SHP77 (cell line): ENCODE results near the gene APLP2.
"Not testable (repeated sequence)": the region's sequence is repeated elsewhere in the genome, so short reads cannot be mapped to it uniquely, and the experiment has no call there.

ENCODE experiments used
- DNase-seq, 2 experiments: peaks; one replicate each; lab custom pipeline; 2025; lab: John Stamatoyannopoulos, UW

The APLP2 gene

DNA sequence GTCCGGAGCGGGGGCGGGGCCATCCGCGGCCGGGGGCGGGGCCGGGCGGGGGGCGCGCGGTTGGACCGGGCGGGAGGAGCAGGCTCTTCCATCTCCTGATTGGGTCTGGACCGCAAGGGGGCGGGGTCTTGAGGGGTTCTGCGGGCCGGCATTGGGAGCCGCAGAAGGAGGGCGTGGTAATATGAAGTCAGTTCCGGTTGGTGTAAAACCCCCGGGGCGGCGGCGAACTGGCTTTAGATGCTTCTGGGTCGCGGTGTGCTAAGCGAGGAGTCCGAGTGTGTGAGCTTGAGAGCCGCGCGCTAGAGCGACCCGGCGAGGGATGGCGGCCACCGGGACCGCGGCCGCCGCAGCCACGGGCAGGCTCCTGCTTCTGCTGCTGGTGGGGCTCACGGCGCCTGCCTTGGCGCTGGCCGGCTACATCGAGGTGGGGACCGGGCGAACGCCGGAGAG is at the start of gene APLP2:
APLP2 (plus strand) TSS at position 236 of the 450 bp plus-strand sequence; CDS start at position 320, 84 bp downstream.
- DNase-seq, result peak; percentile 97 to 99

DNA sequence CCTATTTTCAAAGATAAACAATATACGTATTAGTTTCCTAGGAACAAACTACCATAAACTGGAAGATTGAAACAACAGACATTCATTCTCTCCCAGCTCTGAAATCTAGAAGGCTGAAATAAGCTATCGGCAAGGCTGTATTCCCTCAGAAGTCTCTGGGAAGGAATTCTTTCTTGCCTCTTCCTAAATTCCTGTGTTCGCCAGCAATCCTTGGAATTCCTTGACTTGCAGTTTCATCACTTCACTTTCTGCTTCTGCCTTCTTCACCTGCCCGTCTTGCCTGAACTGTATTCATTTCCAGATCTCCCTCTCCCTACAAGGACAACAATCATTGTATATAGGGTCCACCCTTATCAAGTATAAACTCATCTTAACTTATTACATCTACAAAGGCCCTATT is 49.4 kb upstream of the APLP2 start:
- DNase-seq, result no peak

GRCh38 chr11:130021606-130022005 is 48.1 kb upstream of the APLP2 start:
- DNase-seq, result not testable (repeated sequence)

DNA sequence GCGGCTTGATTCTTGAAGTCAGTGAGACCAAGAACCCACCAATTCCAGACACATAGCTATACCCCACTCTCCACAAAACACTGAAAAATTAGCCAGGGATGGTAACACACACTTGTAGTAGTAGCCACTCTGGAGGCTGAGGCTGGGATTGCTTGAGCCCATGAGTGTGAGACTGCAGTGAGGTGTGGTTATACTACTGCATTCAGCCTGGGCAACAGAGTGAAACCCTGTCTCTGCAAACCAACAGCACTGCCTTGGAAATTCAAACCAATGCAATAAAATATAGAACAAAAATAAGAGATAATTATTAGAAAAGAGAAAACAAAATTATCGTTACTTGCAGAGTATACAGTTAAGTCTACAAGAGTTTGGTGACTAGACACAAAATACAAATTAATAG is 46.9 kb upstream of the APLP2 start:
- DNase-seq, result no peak

GRCh38 chr11:130023204-130023603 is 46.5 kb upstream of the APLP2 start:
- DNase-seq, result no peak

GRCh38 chr11:130024361-130024760 is 45.3 kb upstream of the APLP2 start:
- no peak for DNase-seq

- no peak for DNase-seq
Observed at GRCh38 chr11:130025371-130025770, 44.3 kb upstream of the APLP2 start.

- no peak for DNase-seq
Observed at GRCh38 chr11:130029137-130029536, 40.6 kb upstream of the APLP2 start.

- no peak for DNase-seq
Observed at GRCh38 chr11:130031056-130031455, 38.6 kb upstream of the APLP2 start.

- no peak for DNase-seq
Observed at GRCh38 chr11:130031945-130032344, 37.7 kb upstream of the APLP2 start.

DNA sequence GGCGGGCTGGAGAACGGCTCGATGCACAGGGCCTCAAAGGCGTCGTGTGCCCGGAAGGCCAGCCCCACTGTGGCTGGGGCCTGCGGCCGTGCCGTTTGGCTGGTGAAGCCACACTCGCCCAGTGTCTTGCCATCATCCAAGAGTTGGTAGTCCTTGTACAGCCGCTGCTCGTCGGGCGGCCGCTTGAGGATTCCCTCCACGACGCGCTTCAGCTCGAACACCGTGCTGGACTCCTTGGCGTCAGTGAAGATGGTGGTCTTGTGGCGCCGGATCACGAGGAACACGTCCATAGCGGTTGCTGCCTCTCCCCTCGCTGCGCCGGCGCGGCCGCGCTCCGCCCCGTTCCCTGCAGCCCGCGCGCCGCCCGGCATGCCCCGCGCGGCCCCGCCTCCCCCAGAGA is 36.8 kb upstream of the APLP2 start:
- DNase-seq, result no peak

- DNase-seq, result no peak
Observed at GRCh38 chr11:130034236-130034635, 35.5 kb upstream of the APLP2 start.

GRCh38 chr11:130037058-130037457 is 32.6 kb upstream of the APLP2 start:
- DNase-seq, result no peak

GRCh38 chr11:130037881-130038585 is 31.7 kb upstream of the APLP2 start:
- DNase-seq, result no peak

DNA sequence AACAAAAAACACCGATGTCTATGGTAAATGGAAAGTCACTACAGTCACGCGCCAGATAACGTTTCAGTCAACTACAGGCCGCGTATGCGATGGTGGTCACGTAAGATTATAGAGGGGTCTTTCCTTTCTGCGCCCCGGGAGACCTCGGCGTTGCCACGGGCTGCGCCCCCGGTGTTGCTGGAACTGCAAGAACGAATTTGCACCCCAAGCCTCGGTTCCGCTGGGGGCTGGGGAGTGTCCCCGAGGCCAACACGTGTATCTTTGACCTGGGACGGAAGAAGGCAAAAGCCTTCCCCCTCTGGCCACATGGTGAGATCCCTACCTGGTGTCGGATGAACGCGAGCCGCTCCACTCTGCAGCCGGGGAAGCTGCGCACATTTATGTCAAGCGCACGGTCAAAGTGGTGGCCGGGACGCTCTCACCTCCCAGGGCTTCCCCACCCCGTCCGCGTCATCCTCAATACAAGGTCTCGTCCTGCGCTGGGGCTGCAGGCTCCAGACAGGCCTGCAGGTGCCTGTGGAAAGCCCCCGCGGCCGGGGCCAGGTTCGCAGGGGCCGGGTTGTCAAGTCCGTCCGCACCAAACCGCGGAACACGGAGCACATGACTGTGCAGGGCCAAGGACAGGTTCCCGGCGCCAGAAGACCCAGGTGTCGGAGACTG is 29.3 kb upstream of the APLP2 start:
- no peak for DNase-seq

GRCh38 chr11:130042093-130042591 is 27.6 kb upstream of the APLP2 start:
- DNase-seq, result peak; percentile 60 to 80

DNA sequence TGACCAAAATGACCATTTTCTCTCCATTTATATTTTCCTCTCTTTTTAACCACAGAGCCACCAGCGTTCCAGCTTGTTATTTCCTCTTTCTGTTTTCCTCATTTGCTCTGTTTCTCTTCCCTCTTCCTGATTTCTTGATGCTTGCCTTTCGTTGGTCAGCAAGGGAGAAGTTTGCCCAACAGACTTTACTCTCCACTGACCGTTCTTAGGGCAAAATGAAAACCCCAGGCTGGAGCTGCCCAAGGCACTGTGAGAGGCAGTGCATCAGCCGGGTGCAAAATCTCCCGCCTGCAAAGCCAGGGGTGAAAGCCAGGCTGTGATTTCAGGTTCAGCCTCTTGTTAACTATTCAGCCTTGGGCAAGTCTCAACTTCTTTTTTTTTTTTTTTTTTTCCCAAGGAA is 26.1 kb upstream of the APLP2 start:
- no peak for DNase-seq

GRCh38 chr11:130047141-130047540 is 22.6 kb upstream of the APLP2 start:
- no peak for DNase-seq

DNA sequence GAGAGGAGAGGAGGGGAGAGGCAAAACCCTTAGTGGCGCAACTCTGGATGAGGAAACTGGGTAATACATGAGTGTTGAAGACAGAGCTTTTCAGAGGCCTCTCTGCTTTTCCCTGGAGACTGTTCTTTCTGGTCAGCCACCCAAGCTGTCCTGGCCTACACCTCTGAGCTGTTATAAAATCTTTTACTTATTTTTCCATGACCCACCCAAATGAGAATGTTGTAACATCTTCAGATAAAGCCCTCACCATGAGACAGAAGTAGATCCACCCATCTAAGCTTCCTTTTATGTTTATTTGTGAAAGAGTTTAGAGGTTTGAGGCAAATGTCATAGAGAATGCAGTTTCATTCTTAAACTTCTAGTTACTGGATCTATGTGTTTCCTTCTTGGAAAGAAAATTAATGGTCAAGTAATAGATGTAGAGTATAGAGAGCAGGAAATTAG is 20.3 kb upstream of the APLP2 start:
- DNase-seq, result no peak

- no peak for DNase-seq
Observed at GRCh38 chr11:130050257-130050656, 19.4 kb upstream of the APLP2 start.

DNA sequence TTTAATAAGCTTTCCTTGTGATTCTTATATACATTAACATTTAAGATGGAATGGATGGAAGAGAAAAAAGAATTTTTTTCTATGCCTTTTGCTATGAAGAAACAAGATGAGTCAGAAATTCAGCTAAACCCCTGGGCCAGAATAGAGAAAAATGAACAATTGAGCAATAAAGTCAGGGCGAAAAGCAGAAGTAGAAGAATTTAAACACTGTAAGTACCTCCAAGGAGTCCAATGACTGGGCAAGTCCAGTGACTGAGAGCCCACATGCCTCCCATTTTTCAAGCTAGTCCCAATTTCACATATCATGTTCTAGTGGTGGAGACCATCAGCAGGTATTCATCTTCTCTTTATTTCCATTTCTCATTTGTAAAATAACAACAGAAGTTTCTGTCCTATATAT is 18.6 kb upstream of the APLP2 start:
- DNase-seq, result no peak

DNA sequence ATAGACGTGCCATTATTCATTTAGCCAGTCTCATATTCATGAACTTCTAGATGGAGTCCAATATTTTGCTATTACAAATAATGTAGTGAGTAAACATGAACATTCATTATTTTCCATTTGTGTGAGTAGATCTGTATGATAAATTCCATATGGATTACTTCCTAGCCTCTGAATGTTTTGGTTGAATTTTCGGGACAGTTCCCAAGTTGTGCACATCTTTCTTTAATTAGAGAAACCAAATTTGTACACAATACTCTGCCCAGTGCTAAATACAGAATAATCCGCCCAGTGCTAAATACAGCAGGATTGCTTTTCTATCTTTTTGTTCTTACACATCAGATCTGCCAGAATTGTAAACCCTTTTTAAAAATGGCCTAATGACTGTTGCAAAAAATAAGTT is 17.1 kb upstream of the APLP2 start:
- no peak for DNase-seq

DNA sequence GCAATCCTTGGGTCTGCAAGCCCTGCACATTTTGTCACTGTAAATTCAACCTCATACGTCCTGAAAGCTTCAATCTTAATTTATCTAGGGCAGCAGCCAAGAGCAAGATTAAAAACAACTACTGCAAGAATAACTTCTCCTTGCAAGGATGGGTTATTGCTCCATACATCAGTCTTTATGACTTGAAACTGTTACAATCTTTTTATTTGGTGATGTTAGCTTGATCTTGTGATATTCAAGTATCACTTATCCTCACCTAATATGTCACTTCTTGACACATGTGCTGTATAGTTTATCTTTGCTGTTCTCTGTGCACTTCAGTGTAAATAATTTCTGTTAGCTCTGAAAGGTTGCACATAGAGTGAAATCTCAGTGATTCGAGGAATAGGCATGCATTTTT is 14.7 kb upstream of the APLP2 start:
- no peak for DNase-seq
